C4-2B (cell line): ENCODE measurements around the gene EEF2K.

Experiments used
- CTCF ChIP-seq: fragments of 450-650 bp; conservative IDR thresholded peaks from 2 replicates; pipeline ENCODE4 v1.5.1; 2017; ENCODE audit warnings: mild to moderate bottlenecking
- ZFX ChIP-seq: fragments of 450-650 bp; IDR thresholded peaks from 2 replicates; pipeline ENCODE4 v1.6.1; 2017

GRCh38 chr16:22164482-22164881 lies 41.6 kb upstream of the EEF2K start:
- no peak for TF ChIP-seq CTCF
- TF ChIP-seq ZFX: no peak
